K562 (cell line): ENCODE results near the gene LTBP1. TPM values are rescaled to one million over a fixed set of nuclear protein-coding genes. Genes with fewer than 3 reads are reported as not detected.

Experiments
- CC2D1A ChIP-seq: fragments of 450-650 bp; IDR thresholded peaks from 2 replicates; pipeline ENCODE4 v1.6.1; 2017; ENCODE audit warnings: mild to moderate bottlenecking
- CXXC5 ChIP-seq: fragments of 250-450 bp; sonication (Bioruptor Pico); IDR thresholded peaks from 2 replicates; pipeline ENCODE4 v1.8.0; 2022; ENCODE audit warnings: inconsistent platforms, mild to moderate bottlenecking, moderate library complexity
- DPF2 ChIP-seq: fragments of 450-650 bp; IDR thresholded peaks from 2 replicates; pipeline ENCODE4 v1.6.1; 2016
- GABPB2 ChIP-seq: fragments of 250-450 bp; sonication (Bioruptor Pico); conservative IDR thresholded peaks from 2 replicates; pipeline ENCODE4 v1.5.1; 2021; ENCODE audit warnings: mild to moderate bottlenecking
- HDAC2 ChIP-seq: fragments of 450-650 bp; IDR thresholded peaks from 2 replicates; pipeline ENCODE4 v1.6.1; 2016; ENCODE audit warnings: mild to moderate bottlenecking
- HDGF ChIP-seq: fragments of 450-650 bp; IDR thresholded peaks from 2 replicates; pipeline ENCODE4 v1.6.1; 2016
- HMBOX1 ChIP-seq: sonication (generic); IDR thresholded peaks from 2 replicates; pipeline ENCODE4 v1.6.1; 2016
- IRF2 ChIP-seq: sonication (generic); formaldehyde crosslinking; IDR thresholded peaks from 2 replicates; pipeline ENCODE4 v1.8.1; 2022; ENCODE audit warnings: mild to moderate bottlenecking, missing genetic modification reagents
- KLF16 ChIP-seq: IDR thresholded peaks from 2 replicates; pipeline ENCODE4 v1.6.1; 2016; ENCODE audit warnings: antibody characterized with exemption
- MAFG ChIP-seq: fragments of 450-650 bp; conservative IDR thresholded peaks from 2 replicates; pipeline ENCODE4 v1.6.1; 2016; ENCODE audit warnings: missing genetic modification characterization, missing compliant biosample characterization
- NR3C1 ChIP-seq: sonication (generic); formaldehyde crosslinking; IDR thresholded peaks from 2 replicates; pipeline ENCODE4 v1.8.1; 2022; ENCODE audit warnings: missing genetic modification reagents
- PTBP1 ChIP-seq: fragments of 200-400 bp; formaldehyde crosslinking; IDR thresholded peaks from 2 replicates; pipeline ENCODE4 v1.6.1; 2017; ENCODE audit warnings: low read depth, low read length
- RCOR1 ChIP-seq, 2 experiments: IDR thresholded peaks; 2 replicates each; pipeline ENCODE4 v1.6.1; 2012; ENCODE audit warnings: low read depth in 2 of 2, low read length in 2 of 2, borderline replicate concordance in 1 of 2, improper control_type of control experiment in 1 of 2
- STAT5A ChIP-seq: IDR thresholded peaks from 2 replicates; pipeline ENCODE4 v1.6.1; 2012; ENCODE audit warnings: low read length, inconsistent platforms, borderline replicate concordance
- TAF7 ChIP-seq: fragments of 450-650 bp; IDR thresholded peaks from 2 replicates; pipeline ENCODE4 v1.6.1; 2016; ENCODE audit warnings: missing genetic modification characterization, missing compliant biosample characterization
- TBL1XR1 ChIP-seq, 2 experiments: IDR thresholded peaks; 2 replicates each; pipeline ENCODE4 v1.6.1; 2012; ENCODE audit warnings: improper control_type of control experiment in 2 of 2, low read length in 2 of 2, mild to moderate bottlenecking in 1 of 2
- TEAD1 ChIP-seq, 2 experiments: fragments of 450-650 bp in 1 of 2; sonication (generic) in 1 of 2; formaldehyde crosslinking; IDR thresholded peaks; 2 replicates each; pipeline versions ENCODE4 v1.4.0 to v1.8.0; 2020 to 2022; ENCODE audit warnings: mild to moderate bottlenecking in 2 of 2, missing genetic modification reagents in 1 of 2
- ZNF431 ChIP-seq: sonication (generic); formaldehyde crosslinking; IDR thresholded peaks from 2 replicates; pipeline ENCODE4 v1.8.0; 2022; ENCODE audit warnings: mild to moderate bottlenecking, missing genetic modification reagents
- polyA plus RNA-seq, 8 experiments: library from polyadenylated mRNA; depleted of rRNA in 4 of 8; stranded (reverse) in 5 of 8; unstranded in 3 of 8; fragments of >200 nt; fragmentation: Nextera tagmentation in 2 of 8; fragmentation: Illumina TruSeq in 1 of 8; extraction: Ambion mirVana in 2 of 8; extraction: Trizol in 1 of 8; gene quantifications; 2 replicates each; pipeline versions ENCODE4 v1.2.1 to v1.2.3, GENCODE V29; 2011 to 2014; ENCODE audit warnings: inconsistent platforms in 1 of 8, missing spikeins in 1 of 8
- total RNA-seq, 7 experiments: library from RNA; depleted of rRNA in 6 of 7; stranded (reverse); fragments of >200 nt in 6 of 7; fragmentation: Illumina TruSeq in 2 of 7; extraction: Trizol in 2 of 7; gene quantifications; 2 replicates each; pipeline versions ENCODE4 v1.2.1 to v1.2.3, GENCODE V29; 2011 to 2021; ENCODE audit warnings: low replicate concordance in 1 of 7
- TF ChIP-seq, protein P1 (sequence below), 2 experiments: IDR thresholded peaks; 2 replicates each; pipeline ENCODE4 v1.6.1; 2012; ENCODE audit warnings: improper control_type of control experiment in 2 of 2, low read depth in 2 of 2, low read length in 2 of 2, borderline replicate concordance in 1 of 2
- TF ChIP-seq, protein P2 (sequence below): sonication (generic); formaldehyde crosslinking; IDR thresholded peaks from 2 replicates; pipeline ENCODE4 v1.8.0; 2022; ENCODE audit warnings: missing genetic modification reagents, mild to moderate bottlenecking, borderline replicate concordance
- TF ChIP-seq, protein P3 (sequence below): sonication (generic); formaldehyde crosslinking; IDR thresholded peaks from 2 replicates; pipeline ENCODE4 v1.8.0; 2022; ENCODE audit warnings: missing genetic modification reagents, mild to moderate bottlenecking, borderline replicate concordance
- TF ChIP-seq, protein P4 (sequence below): fragments of 200-400 bp; formaldehyde crosslinking; IDR thresholded peaks from 2 replicates; pipeline ENCODE4 v1.6.1; 2017; ENCODE audit warnings: mild to moderate bottlenecking, low read depth, low read length, moderate library complexity

The LTBP1 gene
- total and polyA plus RNA-seq, 9 of the 15 experiments (the other 6 are each of a cell fraction or from before 2014, with no cell fraction given) = 3.6 to 16.4 (median 8.5) TPM

DNA sequence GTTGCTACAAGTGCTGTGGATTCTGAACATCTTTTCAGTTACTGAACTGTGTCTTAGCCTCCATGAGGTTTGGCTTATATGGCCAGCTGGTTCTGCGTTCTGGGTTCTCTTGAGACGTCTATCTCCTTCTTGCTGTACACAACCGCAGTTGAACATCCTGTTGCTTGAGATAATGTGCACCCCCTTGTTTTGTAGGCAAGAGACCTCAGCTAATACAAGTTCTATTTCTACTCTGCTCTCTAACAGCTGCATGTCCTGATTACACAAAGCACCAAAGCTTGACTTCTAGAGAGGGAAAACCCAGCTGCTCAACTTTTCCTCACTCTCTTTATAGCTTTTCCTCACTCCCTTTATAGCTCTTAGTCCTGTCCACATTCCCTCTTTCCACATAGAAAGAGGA, 176.0 kb downstream of the LTBP1 start (continued):
- TF ChIP-seq, protein P1, sequence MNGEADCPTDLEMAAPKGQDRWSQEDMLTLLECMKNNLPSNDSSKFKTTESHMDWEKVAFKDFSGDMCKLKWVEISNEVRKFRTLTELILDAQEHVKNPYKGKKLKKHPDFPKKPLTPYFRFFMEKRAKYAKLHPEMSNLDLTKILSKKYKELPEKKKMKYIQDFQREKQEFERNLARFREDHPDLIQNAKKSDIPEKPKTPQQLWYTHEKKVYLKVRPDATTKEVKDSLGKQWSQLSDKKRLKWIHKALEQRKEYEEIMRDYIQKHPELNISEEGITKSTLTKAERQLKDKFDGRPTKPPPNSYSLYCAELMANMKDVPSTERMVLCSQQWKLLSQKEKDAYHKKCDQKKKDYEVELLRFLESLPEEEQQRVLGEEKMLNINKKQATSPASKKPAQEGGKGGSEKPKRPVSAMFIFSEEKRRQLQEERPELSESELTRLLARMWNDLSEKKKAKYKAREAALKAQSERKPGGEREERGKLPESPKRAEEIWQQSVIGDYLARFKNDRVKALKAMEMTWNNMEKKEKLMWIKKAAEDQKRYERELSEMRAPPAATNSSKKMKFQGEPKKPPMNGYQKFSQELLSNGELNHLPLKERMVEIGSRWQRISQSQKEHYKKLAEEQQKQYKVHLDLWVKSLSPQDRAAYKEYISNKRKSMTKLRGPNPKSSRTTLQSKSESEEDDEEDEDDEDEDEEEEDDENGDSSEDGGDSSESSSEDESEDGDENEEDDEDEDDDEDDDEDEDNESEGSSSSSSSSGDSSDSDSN (IDR thresholded peaks at IDR 0.05; ENCODE audit: borderline replicate concordance in 1 of 2, low read depth in 2 of 2, low read length in 2 of 2) = no peak
- TF ChIP-seq TBL1XR1 (IDR thresholded peaks at IDR 0.05; ENCODE audit: low read length in 2 of 2) = no peak
- TF ChIP-seq, protein P2, sequence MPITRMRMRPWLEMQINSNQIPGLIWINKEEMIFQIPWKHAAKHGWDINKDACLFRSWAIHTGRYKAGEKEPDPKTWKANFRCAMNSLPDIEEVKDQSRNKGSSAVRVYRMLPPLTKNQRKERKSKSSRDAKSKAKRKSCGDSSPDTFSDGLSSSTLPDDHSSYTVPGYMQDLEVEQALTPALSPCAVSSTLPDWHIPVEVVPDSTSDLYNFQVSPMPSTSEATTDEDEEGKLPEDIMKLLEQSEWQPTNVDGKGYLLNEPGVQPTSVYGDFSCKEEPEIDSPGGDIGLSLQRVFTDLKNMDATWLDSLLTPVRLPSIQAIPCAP (CRISPR knock-in tag) = no peak
- peak; percentile 12; the same call in 1 of the 2 replicates for TF ChIP-seq CC2D1A
- no peak for TF ChIP-seq GABPB2 (CRISPR knock-in tag)
- TF ChIP-seq DPF2 = peak; percentile 76
- TF ChIP-seq NR3C1 = no peak
- TF ChIP-seq KLF16 = peak; percentile 85
- no peak for TF ChIP-seq TAF7 (tag)
- TF ChIP-seq TEAD1 (CRISPR knock-in tag; IDR thresholded peaks at IDR 0.05) = peak in 1 of 2 experiments; percentile 56; a peak in 1 of 4 replicates
- TF ChIP-seq, protein P3, sequence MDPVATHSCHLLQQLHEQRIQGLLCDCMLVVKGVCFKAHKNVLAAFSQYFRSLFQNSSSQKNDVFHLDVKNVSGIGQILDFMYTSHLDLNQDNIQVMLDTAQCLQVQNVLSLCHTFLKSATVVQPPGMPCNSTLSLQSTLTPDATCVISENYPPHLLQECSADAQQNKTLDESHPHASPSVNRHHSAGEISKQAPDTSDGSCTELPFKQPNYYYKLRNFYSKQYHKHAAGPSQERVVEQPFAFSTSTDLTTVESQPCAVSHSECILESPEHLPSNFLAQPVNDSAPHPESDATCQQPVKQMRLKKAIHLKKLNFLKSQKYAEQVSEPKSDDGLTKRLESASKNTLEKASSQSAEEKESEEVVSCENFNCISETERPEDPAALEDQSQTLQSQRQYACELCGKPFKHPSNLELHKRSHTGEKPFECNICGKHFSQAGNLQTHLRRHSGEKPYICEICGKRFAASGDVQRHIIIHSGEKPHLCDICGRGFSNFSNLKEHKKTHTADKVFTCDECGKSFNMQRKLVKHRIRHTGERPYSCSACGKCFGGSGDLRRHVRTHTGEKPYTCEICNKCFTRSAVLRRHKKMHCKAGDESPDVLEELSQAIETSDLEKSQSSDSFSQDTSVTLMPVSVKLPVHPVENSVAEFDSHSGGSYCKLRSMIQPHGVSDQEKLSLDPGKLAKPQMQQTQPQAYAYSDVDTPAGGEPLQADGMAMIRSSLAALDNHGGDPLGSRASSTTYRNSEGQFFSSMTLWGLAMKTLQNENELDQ = no peak
- TF ChIP-seq, protein P4, sequence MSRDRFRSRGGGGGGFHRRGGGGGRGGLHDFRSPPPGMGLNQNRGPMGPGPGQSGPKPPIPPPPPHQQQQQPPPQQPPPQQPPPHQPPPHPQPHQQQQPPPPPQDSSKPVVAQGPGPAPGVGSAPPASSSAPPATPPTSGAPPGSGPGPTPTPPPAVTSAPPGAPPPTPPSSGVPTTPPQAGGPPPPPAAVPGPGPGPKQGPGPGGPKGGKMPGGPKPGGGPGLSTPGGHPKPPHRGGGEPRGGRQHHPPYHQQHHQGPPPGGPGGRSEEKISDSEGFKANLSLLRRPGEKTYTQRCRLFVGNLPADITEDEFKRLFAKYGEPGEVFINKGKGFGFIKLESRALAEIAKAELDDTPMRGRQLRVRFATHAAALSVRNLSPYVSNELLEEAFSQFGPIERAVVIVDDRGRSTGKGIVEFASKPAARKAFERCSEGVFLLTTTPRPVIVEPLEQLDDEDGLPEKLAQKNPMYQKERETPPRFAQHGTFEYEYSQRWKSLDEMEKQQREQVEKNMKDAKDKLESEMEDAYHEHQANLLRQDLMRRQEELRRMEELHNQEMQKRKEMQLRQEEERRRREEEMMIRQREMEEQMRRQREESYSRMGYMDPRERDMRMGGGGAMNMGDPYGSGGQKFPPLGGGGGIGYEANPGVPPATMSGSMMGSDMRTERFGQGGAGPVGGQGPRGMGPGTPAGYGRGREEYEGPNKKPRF = no peak
- no peak for TF ChIP-seq MAFG (tag)
- peak in 1 of 2 experiments; percentile 49; a peak in 1 of 4 replicates for TF ChIP-seq RCOR1 (IDR thresholded peaks at IDR 0.05; ENCODE audit: borderline replicate concordance in 1 of 2, low read depth in 2 of 2, low read length in 2 of 2)
- no peak for TF ChIP-seq ZNF431
- peak; percentile 76 for TF ChIP-seq STAT5A
- no peak for TF ChIP-seq IRF2
- TF ChIP-seq PTBP1 = no peak
- no peak for TF ChIP-seq HMBOX1
- peak; percentile 56; the same call in 1 of the 2 replicates for TF ChIP-seq CXXC5 (CRISPR knock-in tag)
- no peak for TF ChIP-seq HDAC2
- no peak for TF ChIP-seq HDGF
